Astrocyte (in vitro differentiated cells and primary cell): ENCODE data around the gene TMEM201.

Experiments
- CTCF ChIP-seq: IDR thresholded peaks from 2 replicates; pipeline ENCODE4 v1.5.1; 2011; ENCODE audit warnings: low read depth, mild to moderate bottlenecking, inconsistent platforms, low read length, moderate library complexity; ENCODE audit not compliant: insufficient read depth
- EZH2 ChIP-seq: IDR thresholded peaks from 2 replicates; pipeline ENCODE4 v1.6.1; 2012; ENCODE audit warnings: mild to moderate bottlenecking, low read length, inconsistent platforms; ENCODE audit not compliant: insufficient read depth

DNA sequence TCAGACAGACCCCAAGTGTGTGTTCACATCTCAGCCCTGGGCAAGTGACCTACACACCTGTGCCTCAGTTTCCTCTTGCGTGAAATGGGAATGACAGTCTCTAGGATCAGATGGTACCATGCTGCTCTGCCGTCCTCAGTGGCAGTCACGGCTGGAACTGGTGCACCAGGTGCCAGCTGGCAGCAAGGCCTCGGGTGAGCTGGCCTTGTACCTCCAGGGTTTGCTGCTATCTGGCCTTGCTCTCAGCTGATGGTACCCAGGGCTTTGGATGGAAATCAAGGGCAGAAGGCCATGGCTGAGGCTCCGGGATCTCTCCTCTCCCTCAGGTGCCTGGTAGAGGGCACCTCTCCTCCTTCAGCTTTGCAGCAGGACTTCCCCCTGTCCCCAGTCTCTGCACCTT is 21.3 kb downstream of the TMEM201 start:
- TF ChIP-seq CTCF: no peak
- TF ChIP-seq EZH2: no peak
